ENCODE data around the gene FBXO33.

The FBXO33 gene

GRCh38 chr14:39430762-39431415 is 1.3 kb downstream of the FBXO33 start:
- no peak for DNase-seq (ENCODE audit: low read depth in 2 of 2)

GRCh38 chr14:39428118-39428517 is 4.1 kb downstream of the FBXO33 start:
- no peak for DNase-seq (ENCODE audit: low read depth in 2 of 2)

- DNase-seq (ENCODE audit: low read depth in 2 of 2) = no peak
Measured at GRCh38 chr14:39426605-39427004, 5.6 kb downstream of the FBXO33 start.

- no peak for DNase-seq (ENCODE audit: low read depth in 2 of 2)
Measured at GRCh38 chr14:39425947-39426346, 6.3 kb downstream of the FBXO33 start.

GRCh38 chr14:39423793-39424192 is 8.4 kb downstream of the FBXO33 start:
- DNase-seq (ENCODE audit: low read depth in 2 of 2) = no peak

- no peak for DNase-seq (ENCODE audit: low read depth in 2 of 2)
Measured at GRCh38 chr14:39422243-39422642, 10.0 kb downstream of the FBXO33 start.

- DNase-seq (ENCODE audit: low read depth in 2 of 2) = no peak
Measured at GRCh38 chr14:39419272-39419671, 13.0 kb downstream of the FBXO33 start.

GRCh38 chr14:39417014-39417413 is 15.2 kb downstream of the FBXO33 start:
- no peak for DNase-seq (ENCODE audit: low read depth in 2 of 2)

- DNase-seq (ENCODE audit: low read depth in 2 of 2) = no peak
Measured at GRCh38 chr14:39416072-39416471, 16.2 kb downstream of the FBXO33 start.

- no peak for DNase-seq (ENCODE audit: low read depth in 2 of 2)
Measured at GRCh38 chr14:39406560-39406959, 25.7 kb downstream of the FBXO33 start.

- no peak for DNase-seq (ENCODE audit: low read depth in 2 of 2)
Measured at GRCh38 chr14:39398382-39398781, 33.9 kb downstream of the FBXO33 start.

- no peak for DNase-seq (ENCODE audit: low read depth in 2 of 2)
Measured at GRCh38 chr14:39396448-39396847, 35.8 kb downstream of the FBXO33 start.

- no peak for DNase-seq (ENCODE audit: low read depth in 2 of 2)
Measured at GRCh38 chr14:39395555-39396254, 36.5 kb downstream of the FBXO33 start.

- no peak for DNase-seq (ENCODE audit: low read depth in 2 of 2)
Measured at GRCh38 chr14:39393289-39393688, 38.9 kb downstream of the FBXO33 start.

- no peak for DNase-seq (ENCODE audit: low read depth in 2 of 2)
Measured at GRCh38 chr14:39384177-39384576, 48.1 kb downstream of the FBXO33 start.

GRCh38 chr14:39383741-39384140 is 48.5 kb downstream of the FBXO33 start:
- DNase-seq (ENCODE audit: low read depth in 2 of 2) = no peak

GRCh38 chr14:39383026-39383660 is 49.1 kb downstream of the FBXO33 start:
- no peak for DNase-seq (ENCODE audit: low read depth in 2 of 2)

- no peak for DNase-seq (ENCODE audit: low read depth in 2 of 2)
Measured at GRCh38 chr14:39382463-39382862, 49.8 kb downstream of the FBXO33 start.

- DNase-seq (ENCODE audit: low read depth in 2 of 2) = no peak
Measured at GRCh38 chr14:39381366-39381765, 50.9 kb downstream of the FBXO33 start.

- DNase-seq (ENCODE audit: low read depth in 2 of 2) = no peak
Measured at GRCh38 chr14:39376667-39377403, 55.4 kb downstream of the FBXO33 start.

- DNase-seq (ENCODE audit: low read depth in 2 of 2) = no peak
Measured at GRCh38 chr14:39374851-39375250, 57.4 kb downstream of the FBXO33 start.

- DNase-seq (ENCODE audit: low read depth in 2 of 2) = no peak
Measured at GRCh38 chr14:39372656-39373055, 59.6 kb downstream of the FBXO33 start.
